Endodermal cell (in vitro differentiated cells): ENCODE results near the gene DEK. TPM values are rescaled to one million over a fixed set of nuclear protein-coding genes. Genes with fewer than 3 reads are reported as not detected.

ENCODE experiments used
- DNase-seq: peaks from one replicate; pipeline ENCODE4 v3.0.0-alpha.2; 2017
- H3K27ac ChIP-seq: 2 replicates; pipeline ENCODE4 v1.5.1; 2013; ENCODE audit warnings: mild to moderate bottlenecking, low read depth, low read length, moderate library complexity
- H3K27me3 ChIP-seq: 2 replicates; pipeline ENCODE4 v1.6.1; 2013; ENCODE audit warnings: mild to moderate bottlenecking, low read length, moderate library complexity; ENCODE audit not compliant: insufficient read depth, control insufficient read depth, poor library complexity, severe bottlenecking
- H3K36me3 ChIP-seq: 2 replicates; pipeline ENCODE4 v1.7.0; 2013; ENCODE audit warnings: mild to moderate bottlenecking, low read length, moderate library complexity; ENCODE audit not compliant: control insufficient read depth, insufficient read depth
- H3K4me1 ChIP-seq: one replicate; pipeline ENCODE4 v1.7.0; 2013; ENCODE audit warnings: low read length; ENCODE audit not compliant: control insufficient read depth, insufficient read depth
- H3K4me3 ChIP-seq: 2 replicates; pipeline ENCODE4 v1.5.1; 2013; ENCODE audit warnings: mild to moderate bottlenecking, low read length, moderate library complexity
- H3K9ac ChIP-seq: 2 replicates; pipeline ENCODE4 v1.6.1; 2013; ENCODE audit warnings: mild to moderate bottlenecking, low read length, moderate library complexity; ENCODE audit not compliant: poor library complexity, severe bottlenecking; ENCODE audit errors: extremely low read depth
- H3K9me3 ChIP-seq: 2 replicates; pipeline ENCODE4 v1.6.1; 2013; ENCODE audit warnings: mild to moderate bottlenecking, low read length, moderate library complexity; ENCODE audit not compliant: control insufficient read depth
- H3K27ac Mint-ChIP-seq: 2 replicates; pipeline ENCODE4 v1.8.0; 2020; ENCODE audit warnings: mixed read lengths
- H3K27me3 Mint-ChIP-seq: 2 replicates; pipeline ENCODE4 v1.8.0; 2021; ENCODE audit warnings: mild to moderate bottlenecking, mixed read lengths; ENCODE audit not compliant: insufficient read depth
- H3K36me3 Mint-ChIP-seq: 2 replicates; pipeline ENCODE4 v1.8.0; 2020; ENCODE audit warnings: low read depth, mixed read lengths
- H3K4me1 Mint-ChIP-seq: 2 replicates; pipeline ENCODE4 v1.8.0; 2020; ENCODE audit warnings: mixed read lengths
- H3K4me3 Mint-ChIP-seq: 2 replicates; pipeline ENCODE4 v1.8.0; 2020; ENCODE audit warnings: mild to moderate bottlenecking, moderate library complexity, mixed read lengths
- H3K9me3 Mint-ChIP-seq: 2 replicates; pipeline ENCODE4 v1.8.0; 2020; ENCODE audit warnings: mild to moderate bottlenecking, mixed read lengths
- CTCF ChIP-seq: fragments of 200-600 bp; sonication (generic); conservative IDR thresholded peaks from 2 replicates; pipeline ENCODE4 v1.5.0; 2021; ENCODE audit warnings: antibody characterized with exemption, mild to moderate bottlenecking
- WGBS, 2 experiments: methylation state at CpG; one replicate each; pipeline versions ENCODE4 v1.1.5 to v1.1.7; 2013; ENCODE audit warnings: missing lambda C conversion rate in 2 of 2, mixed read lengths in 1 of 2; ENCODE audit not compliant: insufficient coverage in 1 of 2, insufficient read length in 1 of 2; 5-methylcytosine and 5-hydroxymethylcytosine counted together
- total RNA-seq, 2 donors: library from RNA; stranded (reverse); fragmentation: NEBNext Ultra II Directional in 1 of 2; extraction: Animal tissue kit (Norgen Biotek cat#: 25700) in 1 of 2; gene quantifications; 2 replicates in 1 of 2; 3 replicates in 1 of 2; pipeline ENCODE4 v1.2.1, GENCODE V29; 2021

The DEK gene
- total RNA-seq, 2 donors from 2014 or later: 139 to 171 TPM

GRCh38 chr6:18261877-18262276, 2.5 kb downstream of the DEK start:
- Mint-ChIP-seq H3K27ac (peak overlapping the region; percentile 76), H3K4me3 (peak overlapping the region; percentile 84), H3K9me3 (no peaks in the 10 kb centered on the region), H3K4me1 (peaks cover 30% of the 10 kb centered on the region), H3K27me3 (peaks cover 3% of the 10 kb centered on the region), H3K36me3 (peaks cover 47% of the 10 kb centered on the region)
- H3K9me3 ChIP-seq: peaks cover 10% of the 10 kb centered on the region
- 61 to 76% methylated on average over 6 of the region's 6 CpGs for WGBS, 2 experiments
- no peaks in the 10 kb centered on the region for H3K27me3 ChIP-seq
- H3K36me3 ChIP-seq: peaks cover 31% of the 10 kb centered on the region
- H3K4me1 ChIP-seq: peaks cover 2% of the 10 kb centered on the region
- peak overlapping the region; percentile 97 for H3K4me3 ChIP-seq
- no peak overlapping the region for H3K9ac ChIP-seq
- no peak overlapping the region for H3K27ac ChIP-seq
- DNase-seq: no peak
- TF ChIP-seq CTCF: no peak

GRCh38 chr6:18260448-18261106, 3.8 kb downstream of the DEK start:
- Histone ChIP-seq H3K27ac (no peak overlapping the region), H3K4me3 (peak overlapping the region; percentile 97), H3K9me3 (peaks cover 7% of the 10 kb centered on the region), H3K27me3 (no peaks in the 10 kb centered on the region), H3K9ac (no peak overlapping the region), H3K4me1 (peaks cover 2% of the 10 kb centered on the region), H3K36me3 (peaks cover 44% of the 10 kb centered on the region)
- H3K9me3 Mint-ChIP-seq: no peaks in the 10 kb centered on the region
- WGBS, 2 experiments: 79 to 83% methylated on average over 4 of the region's 4 CpGs
- H3K4me1 Mint-ChIP-seq: peaks cover 29% of the 10 kb centered on the region
- peak; percentile 34 for TF ChIP-seq CTCF
- peak; percentile 61 for DNase-seq
- peaks cover 57% of the 10 kb centered on the region for H3K36me3 Mint-ChIP-seq
- peaks cover 3% of the 10 kb centered on the region for H3K27me3 Mint-ChIP-seq
- H3K4me3 Mint-ChIP-seq: peak overlapping the region; percentile 84
- peak overlapping the region; percentile 76 for H3K27ac Mint-ChIP-seq

- Mint-ChIP-seq H3K4me3 (no peak overlapping the region), H3K36me3 (peaks cover 64% of the 10 kb centered on the region), H3K9me3 (no peaks in the 10 kb centered on the region), H3K27me3 (peaks cover 1% of the 10 kb centered on the region), H3K27ac (peak overlapping the region; percentile 76), H3K4me1 (peaks cover 22% of the 10 kb centered on the region)
- DNase-seq: no peak
- Histone ChIP-seq H3K36me3 (peaks cover 51% of the 10 kb centered on the region), H3K27ac (no peak overlapping the region), H3K4me3 (peak overlapping the region; percentile 56), H3K4me1 (peaks cover 2% of the 10 kb centered on the region), H3K27me3 (no peaks in the 10 kb centered on the region), H3K9me3 (no peaks in the 10 kb centered on the region), H3K9ac (no peak overlapping the region)
- WGBS, 2 experiments: 94 to 96% methylated on average over 2 of the region's 4 CpGs
- TF ChIP-seq CTCF: no peak
Observed at GRCh38 chr6:18259675-18260447, 4.5 kb downstream of the DEK start.
